Kasumi-1 (cell line): ENCODE measurements around the gene PAGR1.

Source experiments
- DNase-seq, 2 experiments: peaks; one replicate each; lab custom pipeline; 2025; lab: John Stamatoyannopoulos, UW

PAGR1 gene

GRCh38 chr16:29837841-29838240 is 21.9 kb downstream of the PAGR1 start:
- no peak for DNase-seq

GRCh38 chr16:29839822-29840221 is 23.9 kb downstream of the PAGR1 start:
- DNase-seq = no peak

GRCh38 chr16:29840240-29840639 is 24.3 kb downstream of the PAGR1 start:
- DNase-seq = no peak

DNA sequence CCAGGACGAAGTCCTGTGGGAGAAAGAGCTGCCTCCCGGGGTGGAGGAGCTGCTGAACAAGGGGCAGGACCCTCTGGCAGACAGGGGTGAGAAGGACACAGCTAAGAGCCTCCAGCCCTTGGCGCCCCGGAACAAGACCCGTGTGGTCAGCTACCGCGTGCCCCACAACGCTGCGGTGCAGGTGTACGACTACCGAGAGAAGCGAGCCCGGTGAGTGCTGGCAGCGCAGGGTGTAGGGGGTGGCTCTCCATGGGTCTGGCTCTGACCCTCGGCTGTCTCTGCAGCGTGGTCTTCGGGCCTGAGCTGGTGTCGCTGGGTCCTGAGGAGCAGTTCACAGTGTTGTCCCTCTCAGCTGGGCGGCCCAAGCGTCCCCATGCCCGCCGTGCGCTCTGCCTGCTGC is 25.7 kb downstream of the PAGR1 start:
- DNase-seq = no peak

GRCh38 chr16:29842732-29843346 is 26.9 kb downstream of the PAGR1 start:
- no peak for DNase-seq

DNA sequence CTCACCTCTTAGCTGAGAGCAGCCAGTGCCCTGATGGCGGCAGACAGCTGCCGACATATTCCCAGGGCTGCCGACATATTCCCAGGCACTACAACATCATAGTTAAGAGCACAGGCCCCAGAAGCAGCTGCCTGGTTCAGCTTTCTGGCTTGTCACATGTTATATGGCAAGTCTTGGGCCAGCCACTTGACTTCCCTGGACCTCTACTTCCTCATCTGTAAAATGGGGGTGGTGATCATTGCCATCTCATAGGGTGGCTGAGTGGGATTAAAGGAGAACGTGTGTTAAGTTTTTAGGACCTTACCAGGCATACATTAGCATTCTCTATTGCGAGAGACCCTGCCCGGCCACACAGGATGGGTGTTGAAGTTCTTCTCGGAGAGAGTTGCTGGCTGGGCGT is 28.0 kb downstream of the PAGR1 start:
- no peak for DNase-seq

- DNase-seq = no peak
Observed at GRCh38 chr16:29844575-29845331, 28.8 kb downstream of the PAGR1 start.

DNA sequence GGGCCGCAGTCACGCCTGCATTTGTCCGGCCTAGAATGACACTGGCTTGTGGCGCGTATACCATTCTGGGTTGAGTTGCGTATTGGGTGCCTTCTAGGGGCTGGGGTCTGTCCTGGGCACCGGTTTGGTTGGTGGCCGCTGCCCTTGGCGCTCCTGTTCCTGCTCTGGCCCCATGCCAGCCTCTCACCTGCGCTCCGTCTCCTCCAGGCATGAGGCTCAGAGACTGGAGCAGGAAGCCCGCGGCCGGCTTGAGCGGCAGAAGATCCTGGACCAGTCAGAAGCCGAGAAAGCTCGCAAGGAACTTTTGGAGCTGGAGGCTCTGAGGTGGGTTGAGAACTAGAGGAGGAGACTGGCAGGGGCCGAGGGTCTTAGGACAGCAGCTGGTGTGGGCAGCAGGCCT is 29.7 kb downstream of the PAGR1 start:
- DNase-seq = no peak

DNA sequence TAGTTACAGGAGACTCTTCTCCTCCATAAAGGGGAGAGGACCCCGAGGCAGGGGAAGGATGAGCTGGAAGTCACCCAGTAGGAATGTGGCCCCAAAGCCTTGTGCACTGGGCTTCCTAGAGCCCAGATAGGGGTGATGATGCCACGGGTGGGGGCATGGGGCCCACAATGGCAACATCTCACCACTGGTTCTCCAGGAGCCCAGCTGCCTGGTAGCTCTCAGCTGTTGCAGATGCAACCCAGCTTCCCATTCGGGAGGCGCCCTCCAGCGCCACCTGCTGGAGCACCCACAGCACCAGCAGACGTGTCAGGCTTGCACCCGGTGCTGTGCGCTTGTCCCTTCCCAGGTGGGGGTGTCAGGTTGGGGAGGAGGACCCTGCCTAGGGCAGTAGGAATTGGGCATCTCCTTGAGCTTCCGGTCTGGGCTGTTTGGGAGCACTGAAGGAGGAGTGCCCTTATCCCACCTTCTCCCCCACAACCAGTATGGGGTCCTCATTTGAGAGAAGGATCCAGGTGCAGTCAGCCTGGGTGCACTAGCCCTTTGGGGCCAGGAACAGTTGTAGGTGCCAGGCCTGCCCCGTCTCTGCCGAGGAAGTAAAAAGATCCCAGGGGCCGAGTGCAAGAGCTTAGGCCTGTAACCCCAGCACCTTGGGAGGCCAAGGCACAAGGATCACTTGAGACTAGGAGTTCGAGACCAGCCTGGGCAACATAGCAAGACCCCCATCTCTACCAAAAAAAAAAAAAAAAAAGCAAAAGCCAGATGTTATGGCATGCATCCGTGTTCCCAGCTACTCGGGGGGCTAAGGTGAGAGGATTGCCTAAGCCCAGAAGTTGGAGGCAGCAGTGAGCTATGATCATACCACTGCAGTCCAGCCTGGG is 32.7 kb downstream of the PAGR1 start:
- DNase-seq = peak in 1 of 2 experiments; percentile 20

DNA sequence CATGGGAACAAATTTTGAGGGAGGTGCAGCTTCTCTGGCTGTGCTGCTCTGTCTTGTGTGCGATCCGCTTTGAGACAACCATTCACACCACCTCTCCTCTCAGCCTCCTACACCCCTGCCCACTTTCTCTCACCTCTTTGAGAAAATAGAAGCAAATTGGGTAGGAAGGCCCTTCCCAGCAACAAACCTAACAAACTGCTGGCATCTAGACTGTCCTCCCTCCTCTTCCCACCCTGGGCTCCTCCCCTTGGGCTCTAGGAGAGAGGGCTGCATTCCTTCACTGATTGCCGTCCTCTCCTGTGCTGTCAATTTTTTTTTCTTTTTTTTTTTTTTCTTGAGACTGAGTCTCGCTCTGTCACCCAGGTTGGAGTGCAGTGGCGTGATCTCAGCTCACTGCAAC is 33.6 kb downstream of the PAGR1 start:
- DNase-seq = no peak

DNA sequence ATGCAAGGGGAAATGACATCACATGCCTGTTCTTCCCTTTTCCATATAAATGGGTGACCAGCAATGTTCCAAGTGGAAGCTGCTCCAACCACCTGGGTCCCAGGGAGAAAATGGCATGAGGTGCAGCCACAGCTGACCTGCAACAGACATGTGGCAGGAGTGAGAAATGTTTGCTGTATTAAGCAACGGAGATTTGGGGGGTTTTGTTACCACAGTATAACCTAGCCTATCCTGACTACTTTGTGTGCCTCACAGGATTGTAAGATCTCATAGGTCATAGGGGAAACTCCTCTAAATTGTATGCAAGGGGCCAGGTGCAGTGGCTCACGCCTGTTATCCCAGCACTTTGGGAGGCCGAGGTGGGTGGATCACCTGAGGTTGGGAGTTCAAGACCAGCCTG is 35.0 kb downstream of the PAGR1 start:
- no peak for DNase-seq

DNA sequence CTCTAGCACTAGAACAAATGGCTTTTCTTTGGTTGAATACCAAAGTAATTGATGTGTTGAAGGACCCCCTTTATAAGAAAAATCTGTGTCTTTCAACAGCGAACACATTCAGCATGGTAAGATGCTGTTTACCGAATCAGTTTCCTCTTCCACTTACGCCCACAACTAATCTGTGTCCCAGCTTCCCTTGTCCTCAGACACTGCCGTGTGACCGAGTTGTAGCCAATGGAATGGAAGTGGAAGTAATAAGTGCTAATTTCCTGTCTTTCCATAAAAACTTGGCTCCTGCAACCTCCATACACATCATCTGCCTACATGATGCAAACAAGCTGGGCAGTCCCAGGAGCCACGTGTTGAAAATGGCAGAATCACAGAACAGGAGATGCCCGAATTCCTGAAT is 36.7 kb downstream of the PAGR1 start:
- no peak for DNase-seq

DNA sequence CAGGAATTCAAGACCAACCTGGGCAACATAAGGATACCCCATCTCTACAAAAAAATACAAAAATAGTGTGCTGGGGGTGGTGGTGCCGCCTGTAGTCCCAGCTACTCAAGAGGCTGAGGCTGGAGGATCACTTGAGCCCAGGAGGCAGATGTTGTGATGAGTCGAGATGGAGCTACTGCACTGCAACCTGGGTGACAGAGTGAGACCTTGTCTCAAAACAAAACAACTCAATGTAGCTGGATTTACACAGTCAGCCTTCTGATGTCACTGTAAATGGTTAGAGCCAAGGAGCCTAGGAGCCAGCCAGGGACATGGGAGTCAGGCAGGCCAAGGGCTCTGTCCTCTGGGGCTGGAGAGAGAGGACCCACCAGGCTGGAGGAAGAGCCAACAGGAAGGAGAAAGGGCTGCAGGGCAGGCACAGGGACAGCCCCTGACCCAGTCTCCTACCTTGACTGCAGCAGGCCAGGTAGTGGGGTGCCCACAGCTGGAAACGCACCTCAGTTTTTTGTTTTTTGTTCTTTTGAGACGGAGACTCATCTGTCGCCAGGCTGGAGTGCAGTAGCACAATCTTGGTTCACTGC is 38.7 kb downstream of the PAGR1 start:
- DNase-seq = no peak

GRCh38 chr16:29857133-29857760 is 41.3 kb downstream of the PAGR1 start:
- no peak for DNase-seq

DNA sequence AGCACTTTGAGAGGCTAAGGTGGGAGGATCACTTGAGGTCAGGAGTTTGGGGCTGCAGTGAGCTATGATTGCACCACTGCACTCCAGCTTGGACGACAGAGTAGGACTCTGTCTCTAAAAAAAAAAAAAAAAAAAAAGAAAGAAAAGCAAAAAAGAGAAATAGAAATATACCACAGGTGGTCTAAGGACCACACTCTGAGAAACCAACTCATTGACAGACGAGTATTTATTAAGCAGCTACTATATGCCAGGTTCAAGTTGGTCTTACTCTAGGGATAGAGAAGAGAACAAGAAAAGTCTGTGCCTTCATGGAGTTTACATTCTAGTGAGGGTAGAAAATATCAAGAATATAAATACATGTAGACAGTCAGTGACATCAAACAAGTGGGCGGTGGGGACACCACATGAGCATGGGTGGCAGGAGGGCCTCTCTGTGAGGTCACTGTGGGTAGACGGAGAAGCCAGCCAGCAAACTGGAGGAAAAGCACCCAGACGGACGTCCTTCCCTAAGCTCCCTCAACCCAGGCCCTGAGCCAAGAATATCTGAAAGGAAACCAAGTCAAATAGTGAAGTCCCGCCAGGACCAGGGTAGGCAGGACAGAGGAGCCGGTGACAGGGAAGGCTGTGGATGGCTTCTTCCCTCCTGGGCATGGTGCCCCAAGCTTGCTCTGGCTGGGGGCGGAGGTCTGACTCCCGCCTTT is 42.3 kb downstream of the PAGR1 start:
- DNase-seq = no peak

GRCh38 chr16:29858974-29859373 is 43.0 kb downstream of the PAGR1 start:
- DNase-seq = no peak

- no peak for DNase-seq
Observed at GRCh38 chr16:29860218-29860617, 44.3 kb downstream of the PAGR1 start.

DNA sequence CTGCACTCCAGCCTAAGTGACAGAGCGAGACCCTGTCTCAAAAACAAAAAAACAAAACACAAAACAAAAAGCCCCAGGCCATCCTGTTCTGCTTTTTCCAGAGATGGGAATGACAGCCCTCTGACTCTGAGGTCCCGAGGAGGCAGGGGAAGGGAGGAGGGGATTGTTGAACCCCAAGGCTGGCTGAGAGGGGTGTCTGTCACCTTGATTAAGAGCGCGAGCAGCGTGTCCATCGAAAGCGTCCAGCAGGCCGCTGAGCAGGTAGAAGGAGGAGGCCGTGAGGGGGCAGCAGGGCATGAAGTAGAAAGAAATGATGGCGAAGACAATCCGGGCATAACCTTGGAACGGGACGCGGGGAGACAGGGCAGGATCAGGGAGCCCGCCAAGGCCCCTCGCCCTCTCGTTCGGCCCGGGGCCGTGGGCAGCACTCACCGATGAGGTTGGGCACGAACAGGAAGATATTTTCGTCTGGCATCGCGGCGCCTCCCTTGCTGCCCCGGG is 46.5 kb downstream of the PAGR1 start:
- DNase-seq = no peak

DNA sequence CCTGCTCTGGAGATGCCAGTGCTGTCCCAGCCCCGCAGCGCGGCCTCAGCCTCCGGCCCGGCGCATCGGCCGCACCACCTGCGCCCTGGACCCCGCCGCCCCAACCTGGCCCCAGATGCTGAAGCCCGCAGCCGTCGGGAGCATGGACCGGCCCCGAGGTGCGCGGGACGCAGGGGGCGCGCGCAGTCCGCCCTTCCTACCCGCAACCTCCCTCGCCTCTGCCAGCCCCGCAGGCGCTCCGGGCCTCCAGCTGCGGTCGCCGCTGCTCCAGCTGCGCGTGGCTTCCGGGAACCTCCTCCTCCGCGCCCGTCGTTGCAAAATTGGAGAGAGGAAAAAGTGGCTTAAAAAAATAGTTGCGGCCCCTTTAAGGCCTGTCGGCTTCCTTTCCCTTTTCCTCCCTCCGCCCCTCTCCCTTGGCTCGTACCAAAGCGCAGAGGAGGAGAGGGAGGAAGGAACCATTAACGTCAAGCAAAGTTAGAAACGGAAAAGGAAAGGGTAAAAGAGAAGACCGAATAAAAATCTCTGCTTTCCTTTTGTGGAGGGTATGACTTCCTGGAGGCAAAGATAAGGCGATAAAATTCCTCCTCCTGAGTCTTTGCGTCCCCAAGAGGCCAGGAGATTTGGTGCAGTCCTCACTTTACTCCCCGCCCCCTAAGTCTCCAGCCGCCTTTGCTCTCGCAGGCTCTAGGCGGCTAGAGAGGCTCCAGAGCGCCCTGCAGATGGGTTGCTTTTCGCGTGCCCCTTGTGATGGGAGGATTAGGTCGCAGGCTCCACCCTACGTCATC is 47.1 kb downstream of the PAGR1 start, which contains the start of gene CDIPT:
TSS of gene CDIPT (minus strand) at position 343 of the 785 bp plus-strand sequence. CDS start 369 bp downstream, outside the sequence.
- peak; percentile 82 to 89 for DNase-seq

DNA sequence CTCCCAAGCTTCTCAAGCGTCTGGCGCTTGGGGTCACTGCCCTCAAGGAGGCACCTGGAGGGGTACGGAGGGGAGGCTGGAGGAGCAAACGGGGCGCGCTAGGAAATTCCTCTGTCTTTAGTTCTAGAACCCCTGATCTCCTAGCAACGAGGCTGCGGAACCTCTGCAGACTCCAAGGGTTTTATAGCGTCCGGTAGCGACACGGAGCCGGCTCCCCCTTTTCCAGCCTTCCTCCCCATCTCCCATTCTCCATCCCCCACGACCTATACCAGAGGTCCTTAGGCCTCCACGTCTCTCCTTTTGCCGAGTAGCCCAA is 47.7 kb downstream of the PAGR1 start:
- no peak for DNase-seq
